Effector CD8-positive, alpha-beta T cell (primary cell): ENCODE results near the gene SPDYC.
"Not testable (repeated sequence)": the region's sequence is repeated elsewhere in the genome, so short reads cannot be mapped to it uniquely, and the experiment has no call there.

Experiments used
- DNase-seq: peaks from one replicate; lab custom pipeline; 2025; lab: John Stamatoyannopoulos, UW

The SPDYC gene

DNA sequence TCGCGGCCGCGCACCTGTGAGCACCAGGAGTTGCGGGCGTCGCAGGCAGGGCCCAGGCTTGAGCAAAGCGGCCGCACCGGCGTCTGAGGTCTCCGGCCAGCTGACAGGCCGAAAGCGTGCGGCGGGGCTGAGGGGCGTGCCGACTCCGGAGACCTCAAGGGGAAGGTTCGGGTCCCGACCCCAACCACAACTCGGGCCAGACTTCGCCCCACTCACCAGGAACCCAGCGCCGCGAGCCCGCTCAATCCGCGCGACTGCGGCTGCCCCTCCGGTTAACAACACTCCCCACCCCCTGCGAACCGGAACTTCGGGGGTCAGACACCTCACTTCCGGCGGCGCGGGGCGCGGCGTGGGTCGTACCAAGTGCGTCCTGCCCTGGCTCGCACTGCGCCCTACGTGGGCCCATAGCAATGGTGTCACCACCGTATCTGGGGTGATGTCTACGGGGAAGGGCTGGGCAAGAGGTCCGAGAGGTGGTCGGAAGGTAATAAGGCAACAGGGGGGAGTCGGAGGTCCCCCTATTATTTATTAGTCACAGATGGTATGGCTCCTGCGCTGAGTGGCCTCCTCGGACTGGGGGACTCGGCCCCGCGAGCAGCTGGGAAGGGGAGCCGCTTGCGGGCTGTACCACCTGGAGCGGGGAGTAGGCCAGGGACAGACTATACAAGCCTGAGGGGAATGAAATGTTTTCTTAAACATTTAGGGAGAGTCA lies 35.6 kb upstream of the SPDYC start, which contains the start of gene SYVN1:
Gene SYVN1, minus strand, starts transcription at position 280 of the 712 bp plus-strand sequence. CDS start 918 bp downstream, outside the sequence.
- peak; percentile 83 for DNase-seq

- peak; percentile 75 for DNase-seq
Observed at GRCh38 chr11:65134952-65135632, 34.9 kb upstream of the SPDYC start.

GRCh38 chr11:65135633-65136145 lies 34.3 kb upstream of the SPDYC start:
- DNase-seq, result no peak

- no peak for DNase-seq
Observed at GRCh38 chr11:65136515-65137096, 33.4 kb upstream of the SPDYC start.

DNA sequence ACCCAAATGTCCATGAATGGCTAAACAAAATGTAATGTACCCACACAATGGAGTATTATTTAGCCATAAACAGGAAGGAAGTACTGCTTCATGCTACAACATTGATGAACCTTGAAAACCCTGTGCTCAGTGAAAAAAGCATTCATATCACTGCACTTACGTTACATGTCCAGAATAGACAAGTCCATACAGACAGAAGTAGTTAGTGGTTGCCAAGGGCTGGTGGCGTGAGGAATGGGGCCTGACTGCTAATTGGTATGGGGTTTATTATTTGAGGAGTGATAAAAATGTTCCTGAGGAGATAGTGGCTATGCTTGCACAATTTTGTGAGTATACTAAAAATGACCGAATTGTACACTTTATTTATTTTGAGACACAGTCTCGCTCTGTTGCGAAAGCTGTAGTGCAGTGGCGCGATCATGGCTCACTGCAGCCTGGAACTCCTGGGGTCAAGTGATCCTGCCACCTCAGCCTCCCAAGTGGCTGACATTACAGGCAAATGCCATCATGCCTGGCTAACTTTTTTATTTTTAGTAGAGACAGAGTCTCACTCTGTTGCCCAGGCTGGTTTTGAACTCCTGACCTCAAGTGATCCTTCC lies 28.0 kb upstream of the SPDYC start:
- DNase-seq, result no peak

- DNase-seq, result no peak
Observed at GRCh38 chr11:65147352-65148075, 22.5 kb upstream of the SPDYC start.

GRCh38 chr11:65148657-65149056 lies 21.4 kb upstream of the SPDYC start:
- no peak for DNase-seq

GRCh38 chr11:65150131-65150508 lies 19.9 kb upstream of the SPDYC start:
- not testable (repeated sequence) for DNase-seq

GRCh38 chr11:65150509-65151299 lies 19.3 kb upstream of the SPDYC start:
- no peak for DNase-seq

DNA sequence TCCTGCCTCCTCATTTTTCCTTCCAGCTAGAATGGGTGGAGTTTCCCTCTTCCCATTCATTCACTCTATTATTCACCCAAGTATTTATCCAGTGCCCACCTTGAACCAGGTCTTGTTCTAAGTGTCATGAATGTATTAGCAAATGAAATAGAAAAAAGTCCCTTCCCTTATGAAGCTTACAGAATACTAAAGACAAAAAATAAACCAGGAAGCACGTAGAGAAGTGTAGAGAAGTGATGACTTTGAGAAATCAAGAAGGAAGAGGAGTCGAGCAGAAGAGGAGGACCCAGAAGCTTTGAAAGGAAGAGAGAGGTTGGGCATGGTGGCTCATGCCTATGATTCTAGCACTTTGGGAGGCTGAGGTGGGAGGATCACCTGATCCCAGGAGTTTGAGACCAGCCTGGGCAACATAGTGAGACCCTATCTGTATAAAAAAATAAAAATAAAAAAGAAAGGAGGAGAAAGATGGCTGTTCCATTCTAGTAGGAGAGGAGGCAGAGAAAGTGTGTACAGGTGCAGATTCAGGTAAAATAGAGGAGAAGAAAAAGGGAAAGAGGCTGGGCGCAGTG lies 18.6 kb upstream of the SPDYC start:
- no peak for DNase-seq

DNA sequence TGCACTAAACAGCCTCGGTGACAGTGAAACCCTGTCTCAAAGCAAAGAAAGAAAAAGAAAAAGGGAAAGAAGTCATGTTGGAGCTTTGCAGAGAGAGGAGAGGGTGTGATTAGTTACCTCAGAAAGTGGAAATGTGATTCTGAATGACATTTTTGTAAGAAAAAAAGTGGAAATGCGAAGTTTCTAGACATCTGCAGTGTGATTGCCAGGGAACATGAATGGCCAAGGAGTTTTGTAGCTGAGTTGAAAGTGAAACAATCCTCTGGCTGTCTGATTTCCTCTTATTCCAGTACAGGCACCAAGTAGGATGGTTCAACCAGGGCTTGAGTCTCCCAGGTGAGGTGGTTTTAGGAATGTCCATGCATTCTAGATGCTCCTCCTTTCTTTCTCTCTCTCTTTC lies 17.9 kb upstream of the SPDYC start:
- no peak for DNase-seq

- no peak for DNase-seq
Observed at GRCh38 chr11:65156256-65156655, 13.8 kb upstream of the SPDYC start.

DNA sequence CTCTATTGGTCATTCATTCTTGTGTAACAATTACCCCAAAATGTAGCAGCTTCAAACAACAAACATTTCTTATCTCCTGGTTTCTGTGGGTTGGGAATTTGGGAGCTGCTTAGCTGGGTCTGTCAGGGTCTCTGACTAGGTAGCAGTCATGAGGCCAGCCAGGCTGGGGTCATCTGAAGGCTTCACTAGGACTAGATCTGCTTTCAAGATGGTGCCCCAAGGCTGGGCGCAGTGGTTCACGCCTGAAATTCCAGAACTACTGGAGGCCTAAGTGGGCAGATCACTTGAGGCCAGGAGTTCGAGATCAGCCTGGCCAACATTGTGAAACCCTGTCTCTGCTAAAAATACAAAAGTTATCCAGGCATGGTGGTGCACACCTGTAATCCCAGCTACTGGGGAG lies 13.1 kb upstream of the SPDYC start:
- no peak for DNase-seq

DNA sequence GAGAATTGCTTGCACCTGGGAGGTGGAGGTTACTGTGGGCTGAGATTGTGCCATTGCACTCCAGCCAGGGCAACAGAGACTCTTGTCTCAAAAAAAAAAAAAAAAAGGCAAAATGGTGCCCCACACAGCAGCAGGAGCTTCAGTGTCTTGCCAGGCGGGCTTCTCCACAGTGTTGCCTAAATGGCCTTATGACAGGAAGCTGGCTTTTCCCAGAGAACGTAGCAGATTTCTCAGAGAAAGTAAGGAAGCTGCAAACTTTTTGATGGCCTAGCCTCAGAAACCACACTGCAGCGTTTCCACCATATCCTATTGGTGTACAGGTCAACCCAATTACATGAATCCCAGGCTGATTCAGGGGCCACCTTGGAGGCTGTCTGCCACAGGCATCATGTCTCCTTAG lies 12.7 kb upstream of the SPDYC start:
- no peak for DNase-seq

DNA sequence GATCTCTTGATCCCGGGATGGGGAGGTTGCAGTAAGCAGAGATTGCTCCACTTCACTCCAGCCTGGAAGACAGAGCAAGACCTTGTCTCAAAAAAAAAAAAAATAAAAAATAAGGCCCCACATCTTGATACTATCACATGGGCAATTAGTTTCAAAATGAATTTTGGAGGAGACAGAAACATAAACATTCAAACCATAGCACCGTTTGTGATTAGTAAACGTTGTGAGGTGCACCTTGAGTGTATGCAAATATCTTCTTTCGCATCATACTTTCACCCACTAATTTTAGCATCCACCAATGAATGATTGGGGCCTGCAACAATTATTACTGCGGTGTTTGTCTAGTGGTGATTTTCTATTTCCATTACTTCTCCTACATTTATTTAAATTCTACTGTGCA lies 11.0 kb upstream of the SPDYC start:
- no peak for DNase-seq

DNA sequence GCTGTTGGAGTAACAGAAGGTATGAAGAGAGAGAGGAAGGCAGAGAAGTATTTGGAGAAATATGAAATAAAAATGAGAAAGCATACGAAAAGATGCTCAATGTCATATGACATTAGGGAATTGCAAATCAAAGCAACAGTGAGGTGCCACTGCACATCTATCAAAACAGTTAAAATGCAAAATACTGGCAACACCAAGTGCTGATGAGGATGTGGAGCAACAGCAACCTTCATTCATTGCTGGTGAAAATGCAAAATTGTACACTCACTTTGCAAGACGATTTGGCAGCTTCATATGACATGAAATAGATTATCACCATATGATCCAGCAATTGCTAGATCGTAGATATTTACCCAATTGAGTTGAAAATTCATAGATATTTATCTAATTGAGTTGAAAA lies 9.4 kb upstream of the SPDYC start:
- no peak for DNase-seq

GRCh38 chr11:65163684-65164083 lies 6.3 kb upstream of the SPDYC start:
- no peak for DNase-seq

- DNase-seq, result no peak
Observed at GRCh38 chr11:65165410-65166317, 4.4 kb upstream of the SPDYC start.

GRCh38 chr11:65166893-65167292 lies 3.1 kb upstream of the SPDYC start:
- no peak for DNase-seq

DNA sequence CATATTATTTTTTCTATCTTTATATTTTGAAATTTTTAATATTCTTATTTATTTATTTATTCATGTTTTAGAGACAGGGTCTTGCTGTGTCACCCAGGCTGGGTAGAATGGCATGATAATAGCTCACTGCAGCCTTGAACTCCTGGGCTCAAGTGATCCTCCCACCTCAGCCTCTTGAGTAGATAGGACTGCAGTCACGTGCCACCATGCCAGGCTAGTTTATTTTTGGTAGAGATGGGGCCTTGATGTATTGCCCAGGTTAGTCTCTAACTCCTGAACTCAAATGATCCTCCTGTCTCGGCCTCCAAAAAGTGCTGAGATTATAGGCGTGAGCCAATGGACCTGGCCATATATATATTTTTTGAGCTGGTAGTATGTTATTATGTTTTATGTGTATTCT lies 2.4 kb upstream of the SPDYC start:
- DNase-seq, result no peak
